GM18873 (cell line): Measurements from ENCODE around the gene NECTIN1.

Experiments used
- ATAC-seq: cut with Tn5 transposase; IDR thresholded peaks from one replicate; pipeline ENCODE4 v1.9.1; 2021; ENCODE audit warnings: mild to moderate bottlenecking, moderate library complexity, moderate number of reproducible peaks; ENCODE audit not compliant: unreplicated experiment, low FRiP score

Gene NECTIN1

DNA sequence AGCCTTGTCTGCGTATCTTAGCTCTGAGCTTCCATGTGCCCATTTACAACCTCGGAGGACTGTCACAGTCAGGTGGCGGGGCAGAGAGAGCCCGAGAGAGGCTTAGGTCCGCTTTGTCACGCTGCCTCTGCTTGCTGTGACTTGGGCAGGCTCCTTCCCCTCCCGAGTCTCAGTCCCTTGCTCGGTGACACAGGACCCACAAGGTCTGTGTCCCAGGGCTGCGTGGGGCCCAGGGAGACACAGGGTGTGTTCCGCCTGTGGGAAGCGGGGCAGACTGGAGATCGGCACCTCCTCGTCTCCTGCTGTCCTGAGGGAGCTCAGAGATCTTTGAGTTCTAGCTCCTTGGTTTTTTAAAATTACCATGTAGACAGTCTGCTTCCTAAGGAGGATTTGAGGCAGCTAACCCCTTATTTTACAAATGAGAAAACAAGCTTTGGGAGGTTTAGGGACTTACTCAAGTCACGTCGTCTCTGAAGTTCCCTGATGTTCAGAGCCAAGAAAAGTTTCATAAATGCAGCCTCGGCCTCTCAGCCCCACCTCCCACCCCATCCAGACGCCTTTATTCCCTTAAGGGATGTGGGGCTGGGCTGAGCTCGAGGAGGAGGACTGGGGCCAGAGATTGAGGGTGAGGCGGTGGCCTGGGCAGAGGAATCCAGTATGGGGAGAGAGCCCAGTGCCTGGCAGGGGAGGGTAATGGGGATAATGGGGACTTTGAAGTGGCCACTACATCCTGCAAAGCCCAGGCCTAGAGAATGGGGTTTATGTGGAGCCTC, 103.6 kb downstream of the NECTIN1 start:
- no peak for ATAC-seq

DNA sequence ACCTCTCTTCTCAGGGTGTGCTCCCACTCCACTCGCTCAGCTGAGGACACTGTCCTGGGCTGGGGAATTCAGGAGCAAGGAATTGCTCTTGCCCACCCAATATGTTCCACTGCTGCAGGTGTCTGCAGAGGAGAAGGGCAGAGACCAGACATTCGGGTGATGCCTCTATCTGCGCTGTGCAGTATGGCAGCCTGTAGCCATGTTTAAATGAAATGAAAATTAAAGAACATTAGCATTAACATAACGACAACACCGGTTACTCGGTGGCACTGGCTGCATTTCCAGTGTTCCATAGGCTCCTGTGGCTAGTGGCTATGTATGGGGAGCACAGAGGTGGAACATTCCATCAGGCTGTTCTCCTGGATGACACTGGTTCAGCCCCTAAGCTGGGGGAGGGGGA, 104.4 kb downstream of the NECTIN1 start:
- no peak for ATAC-seq

DNA sequence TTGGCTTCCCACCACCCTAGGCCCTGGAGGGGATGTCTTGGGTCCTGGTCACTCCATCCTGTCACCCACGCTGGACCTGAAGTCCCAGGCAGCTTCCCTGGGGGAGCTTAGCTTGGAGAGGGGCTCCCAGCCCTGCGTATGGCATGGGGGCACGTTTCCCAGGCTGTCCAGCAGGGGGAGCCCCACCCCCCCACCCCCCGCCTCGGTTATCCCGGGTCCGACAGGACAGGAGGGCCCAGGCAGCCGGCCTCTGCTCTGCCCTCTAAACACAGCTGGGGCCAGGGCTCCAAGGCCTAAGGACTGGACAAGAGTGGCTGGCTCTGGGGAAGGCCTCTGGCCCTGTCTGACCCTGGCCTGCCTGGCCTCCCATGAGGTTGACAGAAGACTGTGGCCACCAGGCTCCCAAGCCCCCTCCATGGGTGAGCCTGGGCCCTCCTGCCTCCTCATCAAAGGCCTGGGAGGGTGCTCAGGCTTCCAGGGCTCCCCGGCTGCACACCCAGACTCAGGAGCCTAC, 104.8 kb downstream of the NECTIN1 start:
- no peak for ATAC-seq

DNA sequence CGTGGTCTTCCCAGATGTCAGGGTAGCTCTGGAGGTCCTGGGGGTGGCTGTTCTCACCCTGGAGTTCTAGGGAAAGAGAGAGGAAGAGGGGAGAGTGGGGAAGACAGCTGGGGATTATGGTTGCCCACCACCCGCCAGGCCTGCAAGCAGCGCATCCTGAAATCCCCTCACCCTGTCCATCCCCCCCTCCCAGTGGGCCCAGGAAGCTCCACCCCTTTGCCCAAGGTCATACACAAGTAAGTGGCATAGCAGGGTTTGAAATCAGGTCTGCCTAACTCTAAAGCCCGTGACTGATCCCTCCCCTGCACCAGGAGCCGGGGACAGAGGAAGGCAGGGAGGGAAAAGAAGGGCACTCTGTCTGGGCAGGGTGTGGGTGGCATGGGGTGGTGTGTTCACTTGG, 105.3 kb downstream of the NECTIN1 start:
- no peak for ATAC-seq

DNA sequence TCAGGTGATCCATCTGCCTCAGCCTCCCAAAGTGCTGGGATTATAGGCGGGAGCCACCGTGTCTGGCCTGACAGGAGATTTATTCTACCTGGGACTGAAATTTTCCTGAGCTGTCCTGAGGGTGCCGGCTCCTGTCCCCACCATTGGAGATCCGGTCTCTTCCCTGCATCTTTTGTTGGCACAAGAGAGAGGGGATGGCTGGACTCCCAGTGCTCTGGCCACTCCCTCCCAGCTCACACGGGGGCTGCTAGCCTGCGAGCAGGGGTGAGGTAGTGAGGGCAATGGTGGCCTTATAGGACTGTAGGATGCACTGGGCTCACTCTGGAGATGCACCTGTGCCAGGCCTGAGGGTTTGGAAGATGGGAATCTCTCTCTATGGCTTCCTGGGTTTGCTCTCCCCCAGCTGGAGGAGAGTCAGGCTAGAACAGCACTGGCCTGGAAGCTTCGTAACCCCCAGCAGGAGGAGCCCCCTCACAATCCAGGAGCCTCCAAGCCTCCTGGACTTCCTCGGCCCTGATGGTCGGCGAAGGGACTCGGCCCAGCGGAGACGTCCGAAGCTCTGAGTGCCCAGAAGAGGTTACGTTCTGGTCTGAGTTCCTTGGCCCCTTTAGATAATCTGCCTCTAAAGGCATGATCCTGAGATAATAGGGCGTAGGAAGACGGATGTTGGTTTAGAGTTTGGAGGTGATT, 106.4 kb downstream of the NECTIN1 start:
- no peak for ATAC-seq

DNA sequence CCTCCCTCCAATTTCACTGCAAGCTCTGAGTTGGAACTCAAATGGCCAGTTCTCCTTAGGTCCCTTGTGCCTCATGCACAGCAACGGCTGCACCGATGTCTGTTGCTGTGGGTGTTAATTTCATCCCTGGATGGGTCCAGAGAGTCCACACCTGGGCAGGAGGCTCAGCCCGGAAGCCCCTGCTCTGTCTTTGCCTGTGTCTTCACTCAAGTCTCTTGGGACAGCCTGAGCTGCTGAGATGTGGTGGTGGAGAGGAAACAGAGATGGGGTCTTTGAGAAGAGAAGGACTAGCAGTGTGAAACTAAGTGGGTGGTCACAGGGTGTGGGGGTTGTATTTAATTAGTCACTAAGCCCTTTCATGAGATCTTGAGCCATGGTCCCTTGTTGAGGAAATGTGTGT, 109.3 kb downstream of the NECTIN1 start:
- no peak for ATAC-seq

DNA sequence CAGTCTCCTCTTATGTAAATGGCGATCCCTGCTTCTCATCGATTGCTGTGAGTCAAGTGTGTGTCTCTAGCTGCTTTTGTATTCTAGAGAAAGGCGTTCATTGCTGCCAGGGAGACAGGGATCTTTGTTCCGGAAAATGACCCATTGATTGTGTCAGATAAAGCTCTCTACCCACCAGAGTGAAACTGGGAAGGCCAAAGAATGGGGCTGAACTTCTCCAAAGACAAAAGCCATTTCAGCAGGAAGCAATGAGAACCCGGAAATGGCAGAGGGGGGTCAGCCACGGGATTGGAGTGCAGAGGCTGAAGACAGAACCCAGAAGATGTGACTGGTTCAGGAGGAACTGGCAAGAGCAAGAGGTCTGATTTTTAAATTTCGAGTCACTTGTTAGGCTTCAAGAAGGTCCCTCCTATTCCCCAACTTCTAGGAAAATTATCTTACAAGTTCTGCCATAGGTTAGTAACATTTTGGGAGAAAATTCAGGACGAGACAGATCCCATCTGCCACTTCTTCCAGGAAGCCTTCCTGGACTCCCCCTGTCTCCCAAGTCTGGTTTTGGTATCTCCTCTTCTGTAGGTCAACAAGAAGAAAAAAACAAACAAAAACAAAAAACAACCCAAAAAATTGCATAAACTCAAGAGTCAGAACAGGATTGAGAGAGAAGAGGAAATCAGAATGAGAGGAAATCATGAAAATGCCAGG, 110.6 kb downstream of the NECTIN1 start:
- no peak for ATAC-seq

DNA sequence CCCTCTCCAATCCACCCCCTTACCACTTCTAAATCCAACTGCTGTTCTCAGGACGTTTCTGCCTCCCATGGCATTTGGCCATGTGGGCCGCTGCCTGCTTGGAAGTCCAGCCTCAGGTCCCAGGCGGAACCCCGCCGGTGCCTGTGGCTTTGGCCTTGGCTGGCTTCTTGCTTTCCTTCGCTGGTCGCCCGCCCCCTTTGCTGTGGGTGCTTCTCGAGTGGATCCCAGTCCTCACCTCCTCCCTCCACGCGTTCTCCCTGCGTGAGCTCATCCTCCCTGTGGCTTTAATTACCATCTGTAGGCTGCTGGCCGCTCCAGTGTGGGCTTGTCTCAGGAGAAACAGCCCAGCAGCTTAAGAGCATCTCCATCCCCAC, 111.7 kb downstream of the NECTIN1 start:
- no peak for ATAC-seq

DNA sequence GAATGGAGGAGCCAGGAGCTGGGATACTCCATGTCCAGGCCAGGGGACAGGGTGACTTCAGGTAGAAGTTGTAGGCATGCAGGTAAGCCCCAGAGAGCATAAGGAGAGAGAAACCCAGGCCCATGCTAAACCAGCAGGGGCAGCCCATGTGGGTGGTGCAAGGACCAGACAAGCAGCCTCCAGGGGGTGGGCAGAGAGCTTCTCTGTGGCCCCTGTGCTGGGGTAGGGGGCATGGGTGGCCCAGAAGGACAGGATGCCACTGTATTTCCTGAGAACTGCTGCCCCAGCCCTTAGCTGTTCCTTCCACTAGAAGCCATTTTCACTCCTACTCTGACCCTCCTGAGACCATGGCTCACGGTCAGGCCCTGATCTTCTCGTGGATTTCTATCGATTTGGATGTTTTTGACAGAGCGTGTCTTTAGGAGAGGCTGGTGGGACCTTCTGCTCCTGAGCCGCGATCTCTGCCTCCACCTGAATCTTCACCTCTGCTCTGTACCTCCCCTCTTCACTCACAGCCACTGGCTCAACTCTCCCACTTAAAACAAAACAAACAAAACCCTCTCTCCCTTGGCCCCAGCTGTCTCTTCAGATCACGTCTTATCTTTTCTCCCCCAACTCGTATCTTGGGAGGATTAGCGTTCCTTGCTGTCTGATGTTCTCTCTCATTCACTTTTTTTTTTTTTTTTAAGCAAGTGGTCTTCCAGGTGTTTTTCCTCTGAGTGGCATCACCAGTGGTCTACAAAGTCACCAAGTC, 112.2 kb downstream of the NECTIN1 start:
- ATAC-seq, result no peak

DNA sequence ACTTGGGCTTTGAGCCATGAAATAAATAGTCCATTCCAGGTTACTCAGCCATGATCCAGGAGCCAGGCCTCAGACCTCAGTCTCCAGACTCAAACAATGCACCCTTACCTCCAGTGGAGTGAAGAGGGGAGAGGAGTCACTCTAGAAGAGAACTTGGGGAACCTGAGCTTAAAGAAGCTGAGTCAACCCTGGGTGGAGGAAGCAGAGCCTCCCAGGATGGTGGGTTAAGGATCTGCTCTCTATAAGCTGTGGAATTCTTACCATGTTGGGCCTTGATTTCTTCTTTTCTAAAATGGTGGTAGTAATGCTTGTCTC, 113.2 kb downstream of the NECTIN1 start:
- ATAC-seq, result no peak

DNA sequence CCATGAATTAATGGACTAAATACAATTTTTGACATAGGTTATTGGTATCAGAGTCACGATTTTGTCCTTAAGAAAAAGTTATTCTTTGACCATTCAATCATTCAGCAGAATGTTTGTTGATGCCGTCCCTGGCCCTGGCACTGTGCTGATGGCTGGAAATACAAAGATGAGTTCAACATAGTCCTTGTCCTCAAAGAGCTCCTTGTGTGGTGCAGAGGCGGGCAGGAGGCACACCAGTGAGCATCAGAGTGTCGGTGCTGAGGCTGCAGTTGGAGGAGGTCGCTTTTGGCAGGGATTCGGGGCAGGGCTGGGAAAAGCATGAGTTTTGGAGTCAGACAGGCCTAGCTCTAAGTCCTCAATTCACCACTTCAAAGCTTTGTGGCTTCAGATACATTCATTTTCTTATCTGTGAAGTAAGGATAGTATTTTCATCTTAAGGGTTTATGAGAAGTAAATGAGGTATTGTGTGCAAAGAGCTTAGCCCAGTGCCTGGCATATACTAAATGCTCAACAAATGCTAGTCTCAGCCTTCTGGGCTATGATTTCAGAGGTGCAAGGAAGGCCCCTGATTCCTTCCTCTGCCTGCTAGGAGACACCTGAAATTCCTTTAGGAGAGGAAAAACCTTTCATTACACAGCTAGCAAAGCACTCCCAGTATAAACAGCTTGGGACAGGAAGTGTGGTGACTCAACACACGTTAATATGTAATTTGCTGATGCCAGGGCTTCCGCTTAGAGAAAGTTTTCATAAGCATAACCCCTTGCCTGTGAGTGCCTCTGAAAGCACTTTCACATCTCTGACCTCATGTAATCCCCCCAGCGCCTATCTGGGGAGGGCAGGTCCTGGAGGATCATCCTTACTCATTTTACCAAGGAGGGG, 113.8 kb downstream of the NECTIN1 start:
- peak; percentile 72 for ATAC-seq

DNA sequence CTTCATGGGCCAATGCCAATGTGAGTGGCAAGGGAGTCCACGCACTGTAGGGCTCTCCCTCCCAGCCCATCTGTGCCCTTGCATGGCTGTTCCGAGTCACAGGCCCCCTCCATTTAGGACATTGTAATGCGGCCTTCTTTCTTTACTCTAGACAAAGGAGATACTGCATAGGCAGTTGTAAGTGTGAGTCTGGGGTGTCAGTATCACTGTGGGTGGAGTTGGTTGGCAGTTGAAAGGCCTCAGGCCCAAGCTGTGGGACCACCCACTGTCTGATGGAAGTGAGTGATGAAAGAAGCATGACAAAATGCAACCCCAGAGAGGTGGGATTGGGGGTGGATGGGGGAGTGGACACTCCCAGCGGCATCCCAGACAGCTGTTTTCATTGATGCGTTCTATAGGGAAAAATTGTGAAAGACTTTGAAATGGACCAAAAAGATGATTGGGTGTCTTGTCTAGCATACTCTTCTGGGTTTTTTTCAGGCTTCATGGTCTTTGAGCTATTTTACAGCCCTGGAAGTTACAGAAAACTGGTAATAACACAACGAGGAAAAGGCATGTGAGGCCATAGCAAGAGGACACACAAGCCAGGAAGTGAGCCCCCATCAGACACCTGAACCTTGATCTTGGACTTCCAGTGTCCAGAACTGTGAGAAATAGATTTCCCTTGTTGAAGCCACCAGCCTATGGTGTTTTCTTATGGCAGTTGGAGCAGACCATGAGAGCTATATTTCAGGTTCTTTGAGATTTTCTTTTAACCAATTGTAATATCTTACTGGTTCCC, 114.6 kb downstream of the NECTIN1 start:
- no peak for ATAC-seq

DNA sequence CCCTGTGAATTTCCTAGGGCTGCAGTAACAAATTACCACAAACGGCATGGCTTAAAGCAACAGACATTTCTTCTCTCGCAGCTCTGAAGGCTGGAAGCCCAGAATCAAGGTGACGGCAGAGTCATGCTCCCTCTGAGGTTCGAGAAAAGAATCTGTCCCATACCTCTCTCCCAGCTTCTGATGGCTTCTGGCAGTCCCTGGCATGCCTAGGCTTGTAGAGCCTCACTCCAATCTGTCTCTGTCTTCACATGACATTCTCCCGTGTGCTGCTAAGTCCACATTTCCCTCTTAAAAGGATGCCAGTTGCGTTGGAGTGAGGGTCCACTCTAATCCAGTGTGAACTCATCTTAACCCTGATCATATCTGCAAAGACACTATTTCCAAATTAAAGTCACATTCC, 116.2 kb downstream of the NECTIN1 start:
- ATAC-seq, result no peak

DNA sequence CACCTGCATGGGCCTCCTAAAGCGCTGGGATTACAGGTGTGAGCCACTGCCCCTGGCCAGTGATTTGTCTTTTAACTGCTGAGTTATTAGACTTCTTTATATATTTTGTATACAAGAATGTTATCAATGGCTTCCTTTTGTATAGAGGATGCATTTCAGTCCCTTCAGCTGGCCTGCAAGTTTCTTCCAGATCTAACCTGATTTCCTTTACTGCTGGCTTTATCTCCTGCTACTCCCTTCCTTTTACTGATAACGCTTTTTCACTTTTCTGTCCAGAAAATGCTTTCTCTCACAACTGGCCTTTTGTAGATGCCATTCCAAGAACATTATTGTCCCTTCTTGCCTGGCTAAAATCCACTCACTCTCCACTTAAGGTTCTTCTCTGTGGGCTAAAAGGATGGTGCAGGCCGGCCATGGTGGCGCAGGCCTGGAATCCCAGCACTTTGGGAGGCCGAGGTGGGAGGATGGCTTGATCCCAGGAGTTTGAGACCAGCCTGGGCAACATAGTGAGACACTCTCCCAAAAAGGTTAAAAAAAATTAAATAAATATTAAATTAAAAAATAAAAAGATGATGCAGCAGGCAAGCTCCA, 118.1 kb downstream of the NECTIN1 start:
- no peak for ATAC-seq

DNA sequence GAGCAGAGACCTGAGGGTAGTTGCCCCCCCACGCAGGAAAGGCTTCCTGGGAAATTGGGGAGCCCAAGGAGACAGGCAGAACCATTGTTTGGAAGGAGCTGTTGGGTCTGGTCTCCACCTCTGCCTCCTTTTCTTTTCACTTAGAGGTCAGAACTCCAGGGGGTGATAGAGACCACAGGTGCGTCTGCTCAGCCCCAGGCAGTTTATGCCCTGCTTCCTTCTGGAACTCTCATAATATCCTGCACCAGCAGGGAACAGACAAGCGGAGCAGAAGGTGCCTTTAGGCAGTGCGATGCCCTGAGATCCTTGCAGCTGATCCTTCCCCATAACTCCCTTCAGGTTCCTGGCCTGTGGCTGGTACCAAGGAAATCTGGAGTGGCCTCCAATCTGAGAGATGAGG, 120.2 kb downstream of the NECTIN1 start:
- ATAC-seq, result no peak

DNA sequence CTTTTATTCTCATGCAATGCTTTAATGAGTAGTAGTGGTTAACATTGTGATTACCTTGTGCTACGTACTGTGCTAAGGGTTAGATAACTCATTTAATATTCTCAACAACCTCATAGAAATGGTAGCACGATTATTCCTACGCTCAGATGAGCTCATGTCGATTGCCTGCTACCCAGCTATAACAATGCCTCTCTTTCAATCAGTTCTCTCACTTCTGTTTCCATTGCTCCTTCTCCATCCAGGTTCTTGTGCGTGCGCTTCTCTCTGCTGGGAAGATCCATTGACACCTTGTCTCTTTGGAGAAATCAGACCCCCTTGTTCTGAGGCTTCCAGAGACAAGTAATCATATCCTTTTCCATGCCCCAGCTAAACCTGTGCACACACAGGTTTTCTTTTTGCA, 120.8 kb downstream of the NECTIN1 start:
- ATAC-seq, result no peak

DNA sequence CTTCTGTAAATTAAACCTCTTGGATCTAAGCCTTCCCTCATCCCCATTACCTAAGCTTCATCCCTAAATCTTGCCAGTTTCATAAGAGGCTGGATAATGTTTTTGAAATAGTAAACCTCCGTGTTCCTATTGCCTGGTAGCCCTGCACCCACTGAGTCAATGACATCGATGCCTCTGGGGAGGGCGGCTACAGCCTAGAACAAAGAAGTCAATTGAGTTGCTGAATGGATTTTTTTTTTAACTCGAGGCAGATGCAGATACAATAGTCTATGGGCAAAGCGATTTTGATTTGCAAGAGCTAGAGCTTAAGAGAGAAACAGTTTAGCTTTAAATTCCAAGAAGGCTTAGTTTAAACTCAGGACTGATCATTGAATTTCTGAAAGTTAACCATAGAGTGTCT, 121.3 kb downstream of the NECTIN1 start:
- no peak for ATAC-seq

DNA sequence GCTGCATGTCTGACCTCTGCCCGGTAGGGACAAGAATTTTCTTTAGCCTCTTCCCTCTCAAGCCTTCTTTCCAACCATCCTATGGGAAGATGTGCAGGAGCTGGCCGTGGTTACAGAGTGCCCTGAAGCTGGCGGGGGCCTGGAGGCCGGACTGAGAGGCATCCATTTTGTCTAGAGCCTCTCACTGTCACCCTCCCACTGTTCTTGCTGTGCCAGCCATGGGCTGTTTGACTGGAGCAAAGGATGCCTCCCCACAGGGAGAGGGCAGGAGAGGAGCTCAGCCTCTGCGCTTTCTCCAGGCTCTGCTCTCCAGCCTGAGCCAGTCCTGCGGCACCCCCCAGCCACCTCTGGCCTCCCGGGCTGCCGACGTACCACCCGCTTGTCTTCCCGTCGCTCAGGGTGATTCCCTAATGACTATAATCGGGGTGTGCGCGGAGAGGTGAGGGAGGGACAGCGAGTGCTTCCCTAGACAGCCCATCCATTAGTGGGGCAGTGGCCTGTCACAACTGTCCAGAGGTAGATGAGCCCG, 123.8 kb downstream of the NECTIN1 start:
- no peak for ATAC-seq
